ENCODE measurements around the gene ZFP69B. TPM values are rescaled to one million over a fixed set of nuclear protein-coding genes. Genes with fewer than 3 reads are reported as not detected.

The ZFP69B gene
- total RNA-seq (2012; rRNA removed) (6.8 and 8.1 TPM in 2 replicates), polyA plus RNA-seq (2012; rRNA removed) (2.2 and 3.1 TPM in 2 replicates), Bru-seq, nascent RNA (percentile 55 among the genes with signal in this experiment), BruChase-seq, experiment 1, labeled RNA remaining after a 6-hour chase (percentile 70 among the genes with signal in this experiment), BruChase-seq, experiment 2, labeled RNA remaining after a 2-hour chase (percentile 71 among the genes with signal in this experiment)
- polyA plus RNA-seq (2012; cell fraction: cytosol; rRNA removed): 0.69 and 0.91 TPM in 2 replicates
- 0.83 and 3.1 TPM in 2 replicates for polyA plus RNA-seq (2012; cell fraction: nucleus; rRNA removed; ENCODE audit: low replicate concordance)
- long read RNA-seq: 0 reads

DNA sequence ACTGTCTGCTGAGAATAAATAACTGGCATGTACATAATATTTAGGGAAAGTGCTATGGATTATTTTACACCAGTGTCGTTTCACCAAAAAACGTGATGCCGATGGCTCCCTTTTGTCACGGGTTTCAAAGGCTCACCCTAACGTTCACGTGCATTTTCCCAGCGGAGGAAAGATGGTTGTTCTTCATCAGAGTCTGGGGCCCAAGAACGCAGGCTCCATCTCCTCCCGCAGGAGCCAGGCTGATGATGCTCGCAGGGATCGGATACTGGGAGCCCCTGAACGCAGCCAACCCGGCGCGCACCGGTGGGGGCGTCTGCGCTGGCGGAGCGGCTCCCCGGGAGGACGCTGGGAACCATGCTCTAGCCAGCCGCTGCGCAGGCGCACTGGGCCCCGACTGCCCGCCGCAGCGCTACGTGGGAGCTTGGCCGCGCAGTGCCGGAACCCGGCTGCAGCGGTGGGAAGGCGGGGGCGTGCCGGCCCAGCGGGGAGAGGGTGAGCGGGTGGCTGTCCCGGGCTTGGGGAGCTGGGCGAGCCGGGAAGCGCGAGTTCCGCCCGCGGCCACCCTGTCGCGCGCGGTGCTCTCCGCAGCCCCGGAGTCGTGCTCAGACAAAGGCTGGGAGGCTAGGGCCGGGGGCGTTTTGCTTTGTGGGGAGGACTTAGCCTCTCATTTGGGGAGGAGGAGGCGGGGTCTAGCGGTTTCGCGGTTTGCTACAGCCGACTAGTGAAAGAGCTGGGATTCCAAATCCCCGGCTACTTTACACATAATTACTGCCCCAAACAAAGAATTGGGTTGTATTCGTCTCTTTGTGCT is at the start of gene ZFP69B:
TSS of gene ZFP69B (plus strand) at position 793 of the 811 bp plus-strand sequence. CDS start 486 bp downstream, outside the sequence.
- WGBS, 2 experiments (ENCODE audit: extremely low coverage in 2 of 2, insufficient read length in 1 of 2): 1% methylated on average over 26 of the region's 64 CpGs; no CpG with 5 or more reads in 1 of the 2 experiments

More for the DNA sequence above, at the start of gene ZFP69B:
- Histone ChIP-seq H3K4me2 (ENCODE audit: low read depth, low read length) (peak within 1 kb of the TSS; percentile 94), H2BK120ac (ENCODE audit: low read depth, low read length) (peak within 1 kb of the TSS; percentile 83), H3K4ac (ENCODE audit: low read depth, low read length) (peak within 1 kb of the TSS; percentile 68), H2AK5ac (ENCODE audit: low read depth, low read length) (peak within 1 kb of the TSS; percentile 31), H3K9me3 (ENCODE audit: control insufficient read depth, insufficient read depth, low read length) (peaks cover 21% of the 10 kb centered on the region), H3K36me3 (ENCODE audit: control insufficient read depth, insufficient read depth, low read length) (0 out of 2 replicates have a peak, but pooled peaks cover 2% of the 10 kb centered on the region), H2BK20ac (ENCODE audit: low read depth, low read length) (peak within 1 kb of the TSS; percentile 82), H3K4me1 (ENCODE audit: control insufficient read depth, insufficient read depth, low read length) (no peaks in the 10 kb centered on the region), H4K5ac (ENCODE audit: low read depth, low read length) (peak within 1 kb of the TSS; percentile 88), H3K27ac (ENCODE audit: insufficient read depth, low read length) (peak within 1 kb of the TSS; percentile 84), H4K20me1 (ENCODE audit: insufficient read depth, low read length) (no peaks in the 10 kb centered on the region), H3K79me1 (ENCODE audit: low read depth in 1 of 2, low read length in 2 of 2) (peaks cover 6 to 10% of the 10 kb centered on the region in 2 experiments; a peak in 3 of 4 replicates), H3K27me3 (ENCODE audit: control insufficient read depth, insufficient read depth, low read length) (no peaks in the 10 kb centered on the region), H3K14ac (replicated peaks; ENCODE audit: low read depth, low read length) (peak within 1 kb of the TSS; percentile 81), H3K18ac (ENCODE audit: low read depth, low read length) (peak within 1 kb of the TSS; percentile 80), H4K8ac (ENCODE audit: low read depth in 2 of 2, low read length in 2 of 2) (peak within 1 kb of the TSS; percentile 86 to 92), H2BK5ac (ENCODE audit: low read depth, low read length, poor library complexity, severe bottlenecking) (peak within 1 kb of the TSS; percentile 80), H2AK9ac (replicated peaks; ENCODE audit: low read depth, low read length, poor library complexity) (peak within 1 kb of the TSS; percentile 73), H3K56ac (ENCODE audit: extremely low read depth, insufficient read depth, low read length) (peak within 1 kb of the TSS; percentile 72), H3K23ac (ENCODE audit: low read depth, low read length) (peak within 1 kb of the TSS; percentile 89), H3K9ac (ENCODE audit: low read depth, low read length) (peak within 1 kb of the TSS; percentile 83), H3K9me1 (ENCODE audit: insufficient read depth, low read length) (no peaks in the 10 kb centered on the region), H2BK15ac (ENCODE audit: low read depth, low read length) (peak within 1 kb of the TSS; percentile 41; the same call in 2 of the 3 replicates), H2AFZ (replicated peaks; ENCODE audit: low read length, poor library complexity) (peak within 1 kb of the TSS; percentile 96), H3K4me3 (ENCODE audit: insufficient read depth, low read depth, low read length) (peak within 1 kb of the TSS; percentile 72), H4K91ac (ENCODE audit: insufficient read depth, low read depth, low read length) (peak within 1 kb of the TSS; percentile 90)
- ATAC-seq (ENCODE audit: low read depth) (peak; percentile 97), DNase-seq (peak; percentile 92)
- CTCF ChIA-PET: interaction anchor here (1.2 kb wide), 1 partner anchor 296 kb away, joined by 4 read pairs; no protein-coding TSS in a partner anchor
- in situ Hi-C loops (cut with MboI; ENCODE audit: low sequenced_read_pairs): no loop called here
- dilution Hi-C loops (cut with HindIII; ENCODE audit: low sequenced_read_pairs, unreplicated experiment): no loop called here
- peak; percentile 93 for TF ChIP-seq MAZ (IDR thresholded peaks at IDR 0.05; ENCODE audit: borderline replicate concordance, low read depth, low read length)
- TF ChIP-seq MAFK (IDR thresholded peaks at IDR 0.05; ENCODE audit: low read depth, low read length): 0 out of 2 replicates have a peak, but pooled peaks have one; percentile 0
- TF ChIP-seq RFX5 (IDR thresholded peaks at IDR 0.05; ENCODE audit: low read depth, low read length): no peak
- TF ChIP-seq, protein P1, sequence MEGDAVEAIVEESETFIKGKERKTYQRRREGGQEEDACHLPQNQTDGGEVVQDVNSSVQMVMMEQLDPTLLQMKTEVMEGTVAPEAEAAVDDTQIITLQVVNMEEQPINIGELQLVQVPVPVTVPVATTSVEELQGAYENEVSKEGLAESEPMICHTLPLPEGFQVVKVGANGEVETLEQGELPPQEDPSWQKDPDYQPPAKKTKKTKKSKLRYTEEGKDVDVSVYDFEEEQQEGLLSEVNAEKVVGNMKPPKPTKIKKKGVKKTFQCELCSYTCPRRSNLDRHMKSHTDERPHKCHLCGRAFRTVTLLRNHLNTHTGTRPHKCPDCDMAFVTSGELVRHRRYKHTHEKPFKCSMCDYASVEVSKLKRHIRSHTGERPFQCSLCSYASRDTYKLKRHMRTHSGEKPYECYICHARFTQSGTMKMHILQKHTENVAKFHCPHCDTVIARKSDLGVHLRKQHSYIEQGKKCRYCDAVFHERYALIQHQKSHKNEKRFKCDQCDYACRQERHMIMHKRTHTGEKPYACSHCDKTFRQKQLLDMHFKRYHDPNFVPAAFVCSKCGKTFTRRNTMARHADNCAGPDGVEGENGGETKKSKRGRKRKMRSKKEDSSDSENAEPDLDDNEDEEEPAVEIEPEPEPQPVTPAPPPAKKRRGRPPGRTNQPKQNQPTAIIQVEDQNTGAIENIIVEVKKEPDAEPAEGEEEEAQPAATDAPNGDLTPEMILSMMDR (conservative IDR thresholded peaks at IDR 0.05; ENCODE audit: low read depth, low read length): peak; percentile 12; the same call in 1 of the 2 replicates
- TF ChIP-seq MXI1 (IDR thresholded peaks at IDR 0.05; ENCODE audit: borderline replicate concordance, low read depth, low read length): peak; percentile 63; the same call in 1 of the 2 replicates
- TF ChIP-seq RCOR1 (IDR thresholded peaks at IDR 0.05; ENCODE audit: insufficient replicate concordance, low read length): peak; percentile 81
- TF ChIP-seq POLR2A (IDR thresholded peaks at IDR 0.05; ENCODE audit: low read depth, low read length): peak; percentile 73
- peak; percentile 74 for TF ChIP-seq BHLHE40 (IDR thresholded peaks at IDR 0.05; ENCODE audit: low read depth, low read length)
- no peak for TF ChIP-seq SMC3 (IDR thresholded peaks at IDR 0.05; ENCODE audit: low read depth, low read length)
- intact Hi-C loops (cut with micrococcal nuclease): no loop called here
- no TSS peak for BruUV-seq (replicated peaks)
- POLR2A ChIA-PET (ENCODE audit: unreplicated experiment): no interaction called here
